HG03045 (cell line): ENCODE measurements around the gene SSB.
"Not testable (repeated sequence)": the region's sequence is repeated elsewhere in the genome, so short reads cannot be mapped to it uniquely, and the experiment has no call there.

Experiments
- ATAC-seq: cut with Tn5 transposase; IDR thresholded peaks from one replicate; pipeline ENCODE4 v1.9.1; 2021; ENCODE audit warnings: mild to moderate bottlenecking, moderate library complexity; ENCODE audit not compliant: unreplicated experiment

SSB gene

GRCh38 chr2:169781249-169782013 is 17.2 kb upstream of the SSB start:
- no peak for ATAC-seq

- no peak for ATAC-seq
These were observed 16.2 kb upstream of the SSB start for GRCh38 chr2:169782513-169782912.

- ATAC-seq = no peak
These were observed 8.1 kb upstream of the SSB start for GRCh38 chr2:169790581-169790980.

GRCh38 chr2:169795181-169795580 is 3.5 kb upstream of the SSB start:
- ATAC-seq = no peak

- no peak for ATAC-seq
These were observed 2.2 kb upstream of the SSB start for GRCh38 chr2:169796441-169796840.

GRCh38 chr2:169797601-169798000 is 1.1 kb upstream of the SSB start:
- no peak for ATAC-seq

GRCh38 chr2:169798397-169798717 is 314 bp upstream of the SSB start:
- no peak for ATAC-seq

- ATAC-seq = no peak
These were observed 4.8 kb downstream of the SSB start for GRCh38 chr2:169803480-169803879.

- ATAC-seq = no peak
These were observed 7.9 kb downstream of the SSB start for GRCh38 chr2:169806586-169806985.

- no peak for ATAC-seq
These were observed 9.6 kb downstream of the SSB start for GRCh38 chr2:169808221-169808620.

- no peak for ATAC-seq
These were observed 17.2 kb downstream of the SSB start for GRCh38 chr2:169815849-169816248.

GRCh38 chr2:169816961-169817360 is 18.3 kb downstream of the SSB start:
- ATAC-seq = not testable (repeated sequence)

GRCh38 chr2:169817369-169817768 is 18.7 kb downstream of the SSB start:
- not testable (repeated sequence) for ATAC-seq

- no peak for ATAC-seq
These were observed 19.6 kb downstream of the SSB start for GRCh38 chr2:169818241-169818640.

- no peak for ATAC-seq
These were observed 20.4 kb downstream of the SSB start for GRCh38 chr2:169819106-169819505.

GRCh38 chr2:169820101-169820500 is 21.4 kb downstream of the SSB start:
- not testable (repeated sequence) for ATAC-seq

GRCh38 chr2:169822036-169822435 is 23.4 kb downstream of the SSB start:
- no peak for ATAC-seq

- no peak for ATAC-seq
These were observed 24.2 kb downstream of the SSB start for GRCh38 chr2:169822785-169823392.

- ATAC-seq = no peak
These were observed 25.3 kb downstream of the SSB start for GRCh38 chr2:169823996-169824372.

- ATAC-seq = peak; percentile 63
These were observed 26.0 kb downstream of the SSB start, which contains the start of gene METTL5 for GRCh38 chr2:169824373-169825333. METTL5 (minus strand) TSS chr2:169824905; CDS start chr2:169824597, 308 bp downstream.
